BLaER1 (cell line): ENCODE measurements around the gene PDRG1.

Experiments used
- H3K27ac ChIP-seq: shearing (Covaris generic); formaldehyde crosslinking; 2 replicates; pipeline ENCODE4 v1.8.1; 2022
- H3K27me3 ChIP-seq: shearing (Covaris generic); formaldehyde crosslinking; 2 replicates; pipeline ENCODE4 v1.8.1; 2022
- H3K36me3 ChIP-seq: shearing (Covaris generic); formaldehyde crosslinking; 2 replicates; pipeline ENCODE4 v1.8.1; 2022
- H3K4me1 ChIP-seq: shearing (Covaris generic); formaldehyde crosslinking; 2 replicates; pipeline ENCODE4 v1.8.1; 2022
- H3K4me2 ChIP-seq: shearing (Covaris generic); formaldehyde crosslinking; 2 replicates; pipeline ENCODE4 v1.8.1; 2022
- H3K4me3 ChIP-seq: shearing (Covaris generic); formaldehyde crosslinking; 2 replicates; pipeline ENCODE4 v1.8.1; 2022
- H3K9ac ChIP-seq: shearing (Covaris generic); formaldehyde crosslinking; 2 replicates; pipeline ENCODE4 v1.8.1; 2022
- H3K9me3 ChIP-seq: shearing (Covaris generic); formaldehyde crosslinking; 2 replicates; pipeline ENCODE4 v1.8.1; 2022
- H4K20me1 ChIP-seq: shearing (Covaris generic); formaldehyde crosslinking; 2 replicates; pipeline ENCODE4 v1.8.1; 2022
- Cebpa-rat ChIP-seq: shearing (Covaris generic); IDR thresholded peaks from 2 replicates; pipeline ENCODE4 v1.8.1; 2022

The PDRG1 gene

GRCh38 chr20:31949877-31950646 lies 1.8 kb downstream of the PDRG1 start:
- Histone ChIP-seq H3K4me2 (peak overlapping the region; percentile 95), H3K4me1 (peaks cover 14% of the 10 kb centered on the region), H3K36me3 (peaks cover 54% of the 10 kb centered on the region), H3K27me3 (no peaks in the 10 kb centered on the region), H3K9ac (peak overlapping the region; percentile 96), H3K9me3 (peaks cover 14% of the 10 kb centered on the region), H4K20me1 (peaks cover 65% of the 10 kb centered on the region), H3K27ac (no peak overlapping the region), H3K4me3 (peak overlapping the region; percentile 93; the same call in 1 of the 2 replicates)
- no peak for TF ChIP-seq Cebpa-rat

GRCh38 chr20:31948008-31948407 lies 3.8 kb downstream of the PDRG1 start:
- Histone ChIP-seq H3K27me3 (no peaks in the 10 kb centered on the region), H3K4me2 (no peak overlapping the region), H3K36me3 (peaks cover 75% of the 10 kb centered on the region), H4K20me1 (peaks cover 86% of the 10 kb centered on the region), H3K9me3 (peaks cover 14% of the 10 kb centered on the region), H3K4me3 (no peak overlapping the region), H3K9ac (no peak overlapping the region), H3K4me1 (peaks cover 14% of the 10 kb centered on the region), H3K27ac (no peak overlapping the region)
- no peak for TF ChIP-seq Cebpa-rat

- no peak overlapping the region for H3K27ac ChIP-seq
- H3K36me3 ChIP-seq: peaks cover 88% of the 10 kb centered on the region
- H3K9ac ChIP-seq: no peak overlapping the region
- H3K27me3 ChIP-seq: no peaks in the 10 kb centered on the region
- peaks cover 14% of the 10 kb centered on the region for H3K9me3 ChIP-seq
- H3K4me3 ChIP-seq: no peak overlapping the region
- TF ChIP-seq Cebpa-rat: no peak
- H4K20me1 ChIP-seq: peaks cover 90% of the 10 kb centered on the region
- peaks cover 10% of the 10 kb centered on the region for H3K4me1 ChIP-seq
- no peak overlapping the region for H3K4me2 ChIP-seq
These were observed 6.1 kb downstream of the PDRG1 start for GRCh38 chr20:31945785-31946184.

GRCh38 chr20:31945319-31945718 lies 6.5 kb downstream of the PDRG1 start:
- H3K4me3 ChIP-seq: no peak overlapping the region
- TF ChIP-seq Cebpa-rat: no peak
- no peak overlapping the region for H3K9ac ChIP-seq
- H3K4me1 ChIP-seq: peaks cover 5% of the 10 kb centered on the region
- H3K9me3 ChIP-seq: peaks cover 14% of the 10 kb centered on the region
- no peaks in the 10 kb centered on the region for H3K27me3 ChIP-seq
- H3K36me3 ChIP-seq: peaks cover 86% of the 10 kb centered on the region
- H3K27ac ChIP-seq: no peak overlapping the region
- H3K4me2 ChIP-seq: no peak overlapping the region
- peaks cover 90% of the 10 kb centered on the region for H4K20me1 ChIP-seq

GRCh38 chr20:31943052-31943471 lies 8.8 kb downstream of the PDRG1 start:
- H3K9me3 ChIP-seq: peaks cover 2% of the 10 kb centered on the region
- no peak overlapping the region for H3K27ac ChIP-seq
- no peaks in the 10 kb centered on the region for H3K27me3 ChIP-seq
- peaks cover 63% of the 10 kb centered on the region for H3K36me3 ChIP-seq
- no peak for TF ChIP-seq Cebpa-rat
- no peak overlapping the region for H3K9ac ChIP-seq
- H4K20me1 ChIP-seq: peaks cover 69% of the 10 kb centered on the region
- no peak overlapping the region for H3K4me2 ChIP-seq
- no peaks in the 10 kb centered on the region for H3K4me1 ChIP-seq
- H3K4me3 ChIP-seq: no peak overlapping the region

- Histone ChIP-seq H3K27ac (no peak overlapping the region), H3K4me1 (no peaks in the 10 kb centered on the region), H3K4me2 (no peak overlapping the region), H4K20me1 (peaks cover 35% of the 10 kb centered on the region), H3K9me3 (no peaks in the 10 kb centered on the region), H3K27me3 (no peaks in the 10 kb centered on the region), H3K36me3 (peaks cover 29% of the 10 kb centered on the region), H3K9ac (no peak overlapping the region), H3K4me3 (no peak overlapping the region)
- no peak for TF ChIP-seq Cebpa-rat
These were observed 12.2 kb downstream of the PDRG1 start for GRCh38 chr20:31939661-31940060.

- no peak overlapping the region for H3K4me3 ChIP-seq
- no peaks in the 10 kb centered on the region for H3K4me1 ChIP-seq
- no peaks in the 10 kb centered on the region for H3K9me3 ChIP-seq
- H3K27me3 ChIP-seq: no peaks in the 10 kb centered on the region
- no peak overlapping the region for H3K9ac ChIP-seq
- H3K36me3 ChIP-seq: peaks cover 11% of the 10 kb centered on the region
- peaks cover 16% of the 10 kb centered on the region for H4K20me1 ChIP-seq
- no peak overlapping the region for H3K4me2 ChIP-seq
- TF ChIP-seq Cebpa-rat: no peak
- no peak overlapping the region for H3K27ac ChIP-seq
These were observed 14.0 kb downstream of the PDRG1 start for GRCh38 chr20:31937820-31938219.

- Histone ChIP-seq H3K36me3 (no peaks in the 10 kb centered on the region), H3K27me3 (no peaks in the 10 kb centered on the region), H4K20me1 (peaks cover 6% of the 10 kb centered on the region; the same call in 1 of the 2 replicates), H3K4me2 (no peak overlapping the region), H3K4me1 (no peaks in the 10 kb centered on the region), H3K9me3 (no peaks in the 10 kb centered on the region), H3K4me3 (no peak overlapping the region), H3K9ac (no peak overlapping the region), H3K27ac (no peak overlapping the region)
- no peak for TF ChIP-seq Cebpa-rat
These were observed 15.4 kb downstream of the PDRG1 start for GRCh38 chr20:31936420-31936819.

GRCh38 chr20:31934968-31935764 lies 16.7 kb downstream of the PDRG1 start:
- no peaks in the 10 kb centered on the region for H3K9me3 ChIP-seq
- no peaks in the 10 kb centered on the region for H3K36me3 ChIP-seq
- H3K9ac ChIP-seq: no peak overlapping the region
- no peaks in the 10 kb centered on the region for H3K27me3 ChIP-seq
- no peak overlapping the region for H3K27ac ChIP-seq
- H3K4me3 ChIP-seq: no peak overlapping the region
- H3K4me2 ChIP-seq: no peak overlapping the region
- TF ChIP-seq Cebpa-rat: no peak
- H4K20me1 ChIP-seq: peaks cover under 1% of the 10 kb centered on the region; the same call in 1 of the 2 replicates
- peaks cover 6% of the 10 kb centered on the region; the same call in 1 of the 2 replicates for H3K4me1 ChIP-seq

GRCh38 chr20:31934491-31934890 lies 17.4 kb downstream of the PDRG1 start:
- Histone ChIP-seq H3K4me3 (no peak overlapping the region), H3K27me3 (no peaks in the 10 kb centered on the region), H3K9ac (no peak overlapping the region), H3K9me3 (no peaks in the 10 kb centered on the region), H3K27ac (no peak overlapping the region), H3K36me3 (no peaks in the 10 kb centered on the region), H3K4me2 (no peak overlapping the region), H4K20me1 (no peaks in the 10 kb centered on the region), H3K4me1 (peaks cover 6% of the 10 kb centered on the region; the same call in 1 of the 2 replicates)
- no peak for TF ChIP-seq Cebpa-rat
